ENCODE data around the gene HTATSF1. TPM values are rescaled to one million over a fixed set of nuclear protein-coding genes. Genes with fewer than 3 reads are reported as not detected.

The HTATSF1 gene, protein sequence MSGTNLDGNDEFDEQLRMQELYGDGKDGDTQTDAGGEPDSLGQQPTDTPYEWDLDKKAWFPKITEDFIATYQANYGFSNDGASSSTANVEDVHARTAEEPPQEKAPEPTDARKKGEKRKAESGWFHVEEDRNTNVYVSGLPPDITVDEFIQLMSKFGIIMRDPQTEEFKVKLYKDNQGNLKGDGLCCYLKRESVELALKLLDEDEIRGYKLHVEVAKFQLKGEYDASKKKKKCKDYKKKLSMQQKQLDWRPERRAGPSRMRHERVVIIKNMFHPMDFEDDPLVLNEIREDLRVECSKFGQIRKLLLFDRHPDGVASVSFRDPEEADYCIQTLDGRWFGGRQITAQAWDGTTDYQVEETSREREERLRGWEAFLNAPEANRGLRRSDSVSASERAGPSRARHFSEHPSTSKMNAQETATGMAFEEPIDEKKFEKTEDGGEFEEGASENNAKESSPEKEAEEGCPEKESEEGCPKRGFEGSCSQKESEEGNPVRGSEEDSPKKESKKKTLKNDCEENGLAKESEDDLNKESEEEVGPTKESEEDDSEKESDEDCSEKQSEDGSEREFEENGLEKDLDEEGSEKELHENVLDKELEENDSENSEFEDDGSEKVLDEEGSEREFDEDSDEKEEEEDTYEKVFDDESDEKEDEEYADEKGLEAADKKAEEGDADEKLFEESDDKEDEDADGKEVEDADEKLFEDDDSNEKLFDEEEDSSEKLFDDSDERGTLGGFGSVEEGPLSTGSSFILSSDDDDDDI
- polyA plus RNA-seq (ENCODE audit: insufficient read length in 12 of 12): 100 to 1,000 TPM in 5 of 12 donors, 10 to 100 TPM in 6, not detected in 1; 73.4 to 116 (median 99.3) TPM
- long read RNA-seq, donor 1, transcript HTATSF1-201 (9 exons, 2,775 nt): major isoform, 9 of 25 reads
- long read RNA-seq, donor 1, partial matches to known transcripts: 10 of 25 reads
- long read RNA-seq, donor 1, other reads (novel, unspliced or antisense): 0 of 25 reads
- long read RNA-seq, donor 2, transcript HTATSF1-201 (9 exons, 2,775 nt): major isoform, 16 of 36 reads
- long read RNA-seq, donor 2, transcript HTATSF1-204 (10 exons, 3,019 nt): minor isoform, 10 of 36 reads
- long read RNA-seq, donor 2, partial matches to known transcripts: 5 of 36 reads
- long read RNA-seq, donor 2, other reads (novel, unspliced or antisense): 0 of 36 reads
- long read RNA-seq, donor 3, transcript HTATSF1-201 (9 exons, 2,775 nt): major isoform, 8 of 50 reads
- long read RNA-seq, donor 3, partial matches to known transcripts: 36 of 50 reads
- long read RNA-seq, donor 3, other reads (novel, unspliced or antisense): 0 of 50 reads
- long read RNA-seq, donor 4, transcript HTATSF1-204 (10 exons, 3,019 nt): major isoform, 5 of 15 reads
- long read RNA-seq, donor 4, partial matches to known transcripts: 5 of 15 reads
- long read RNA-seq, donor 4, other reads (novel, unspliced or antisense): 0 of 15 reads
- long read RNA-seq, donor 5, transcript HTATSF1-204 (10 exons, 3,019 nt): minor isoform, 13 of 63 reads
- long read RNA-seq, donor 5, transcript HTATSF1-201 (9 exons, 2,775 nt): major isoform, 20 of 63 reads
- long read RNA-seq, donor 5, partial matches to known transcripts: 24 of 63 reads
- long read RNA-seq, donor 5, other reads (novel, unspliced or antisense): 6 of 63 reads
- long read RNA-seq, donor 6, partial matches to known transcripts: 19 of 30 reads
- long read RNA-seq, donor 6, other reads (novel, unspliced or antisense): 0 of 30 reads
- long read RNA-seq, donor 7, transcript HTATSF1-201 (9 exons, 2,775 nt): major isoform, 5 of 8 reads
- long read RNA-seq, donor 7, partial matches to known transcripts: 0 of 8 reads
- long read RNA-seq, donor 7, other reads (novel, unspliced or antisense): 0 of 8 reads
- long read RNA-seq, donor 8, transcript HTATSF1-201 (9 exons, 2,775 nt): minor isoform, 22 of 59 reads
- long read RNA-seq, donor 8, transcript HTATSF1-204 (10 exons, 3,019 nt): major isoform, 24 of 59 reads
- long read RNA-seq, donor 8, partial matches to known transcripts: 13 of 59 reads
- long read RNA-seq, donor 8, other reads (novel, unspliced or antisense): 0 of 59 reads
- long read RNA-seq, donor 9, transcript HTATSF1-201 (9 exons, 2,775 nt): major isoform, 6 of 10 reads
- long read RNA-seq, donor 9, partial matches to known transcripts: 0 of 10 reads
- long read RNA-seq, donor 9, other reads (novel, unspliced or antisense): 0 of 10 reads
- long read RNA-seq, donor 10, transcript HTATSF1-201 (9 exons, 2,775 nt): major isoform, 17 of 47 reads
- long read RNA-seq, donor 10, partial matches to known transcripts: 25 of 47 reads
- long read RNA-seq, donor 10, other reads (novel, unspliced or antisense): 0 of 47 reads
- long read RNA-seq, donor 11, transcript HTATSF1-204 (10 exons, 3,019 nt): minor isoform, 7 of 27 reads
- long read RNA-seq, donor 11, transcript HTATSF1-201 (9 exons, 2,775 nt): major isoform, 11 of 27 reads
- long read RNA-seq, donor 11, partial matches to known transcripts: 7 of 27 reads
- long read RNA-seq, donor 11, other reads (novel, unspliced or antisense): 0 of 27 reads

GRCh38 chrX:136497556-136498052, at the start of gene HTATSF1:
Gene HTATSF1 (plus strand): TSS chrX:136497592. CDS start chrX:136497685, 93 bp downstream.
- no peak for DNase-seq

- DNase-seq: no peak
Observed at GRCh38 chrX:136447968-136448367, 49.4 kb upstream of the HTATSF1 start.

- DNase-seq: no peak
Observed at GRCh38 chrX:136450050-136450830, 47.2 kb upstream of the HTATSF1 start.

DNA sequence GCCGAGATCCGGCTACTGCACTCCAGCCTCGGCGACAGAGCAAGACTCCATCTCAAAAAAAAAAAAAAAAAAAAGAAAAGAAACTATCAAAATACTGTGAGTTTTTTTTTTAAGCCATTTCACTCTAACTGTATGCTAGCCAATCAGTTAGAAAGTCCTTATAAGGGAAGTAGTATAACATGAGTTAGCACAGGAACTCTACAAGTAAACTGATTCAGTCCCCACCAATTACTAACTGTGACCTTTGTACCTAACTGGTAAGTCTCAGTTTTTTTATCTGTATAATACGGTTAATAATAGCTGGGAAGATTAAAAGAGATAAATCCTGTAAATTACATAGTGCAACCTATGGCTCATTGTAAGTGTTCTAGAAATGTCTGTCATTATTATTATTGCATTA, 44.8 kb upstream of the HTATSF1 start:
- DNase-seq: no peak

DNA sequence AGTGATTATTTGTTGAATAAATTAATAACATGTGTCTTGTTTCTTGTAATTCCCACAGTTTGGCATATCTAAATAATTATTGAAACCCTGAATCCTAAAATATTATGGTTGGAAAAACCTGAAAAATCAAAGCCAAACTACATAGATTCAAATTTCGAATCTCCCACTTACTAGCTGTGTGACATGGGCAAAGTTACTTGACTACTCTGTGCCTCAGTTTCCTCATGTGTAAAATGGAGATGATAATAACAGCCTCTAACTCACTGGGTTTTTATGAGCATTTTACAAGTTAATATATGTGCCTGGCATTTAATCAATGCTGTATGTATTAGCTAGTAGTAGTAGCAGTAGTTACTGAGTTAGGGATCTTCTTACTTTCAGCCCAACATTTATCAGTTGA, 44.3 kb upstream of the HTATSF1 start:
- DNase-seq: no peak

DNA sequence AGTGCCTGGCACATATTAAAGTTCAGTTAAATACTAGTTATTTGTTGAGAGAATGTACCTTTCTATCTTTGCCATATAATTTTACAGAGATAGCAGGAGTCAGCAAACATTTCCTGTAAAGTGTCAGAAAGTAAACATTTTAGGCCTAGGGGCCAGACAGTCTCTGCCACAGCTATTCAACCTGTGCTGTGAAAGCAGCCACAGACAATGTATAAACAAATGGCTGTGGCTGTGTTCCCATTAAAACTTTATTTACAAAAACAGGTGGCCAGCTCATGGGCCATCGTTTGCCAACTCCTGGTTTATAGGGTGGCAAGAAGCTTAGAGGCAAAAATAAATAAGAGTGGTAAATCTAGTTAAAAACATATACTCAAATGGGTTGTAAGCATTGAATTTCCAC, 43.6 kb upstream of the HTATSF1 start:
- no peak for DNase-seq

GRCh38 chrX:136456133-136456532, 41.3 kb upstream of the HTATSF1 start:
- DNase-seq: no peak

- DNase-seq: no peak
Observed at GRCh38 chrX:136457303-136457917, 40.0 kb upstream of the HTATSF1 start.

GRCh38 chrX:136464589-136464988, 32.8 kb upstream of the HTATSF1 start:
- no peak for DNase-seq

DNA sequence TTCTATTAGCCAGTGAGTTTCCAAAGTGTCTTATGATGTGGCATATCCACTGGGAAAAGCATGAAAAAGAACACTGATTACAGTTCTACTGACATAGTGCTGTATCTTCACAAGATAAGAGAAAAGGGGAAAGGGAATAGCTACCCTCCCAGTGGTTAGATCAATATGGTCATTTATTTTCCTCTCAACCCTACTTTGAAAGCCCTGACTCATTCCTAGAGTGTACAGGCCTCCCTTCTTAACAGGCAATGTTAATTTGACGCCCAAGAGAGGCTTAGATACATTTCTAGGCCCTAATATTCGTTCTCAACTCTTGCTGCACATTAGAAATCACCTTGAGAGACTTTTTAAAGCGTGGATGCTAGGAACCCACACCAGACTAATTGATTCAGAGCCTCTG, 30.1 kb upstream of the HTATSF1 start:
- DNase-seq: no peak

DNA sequence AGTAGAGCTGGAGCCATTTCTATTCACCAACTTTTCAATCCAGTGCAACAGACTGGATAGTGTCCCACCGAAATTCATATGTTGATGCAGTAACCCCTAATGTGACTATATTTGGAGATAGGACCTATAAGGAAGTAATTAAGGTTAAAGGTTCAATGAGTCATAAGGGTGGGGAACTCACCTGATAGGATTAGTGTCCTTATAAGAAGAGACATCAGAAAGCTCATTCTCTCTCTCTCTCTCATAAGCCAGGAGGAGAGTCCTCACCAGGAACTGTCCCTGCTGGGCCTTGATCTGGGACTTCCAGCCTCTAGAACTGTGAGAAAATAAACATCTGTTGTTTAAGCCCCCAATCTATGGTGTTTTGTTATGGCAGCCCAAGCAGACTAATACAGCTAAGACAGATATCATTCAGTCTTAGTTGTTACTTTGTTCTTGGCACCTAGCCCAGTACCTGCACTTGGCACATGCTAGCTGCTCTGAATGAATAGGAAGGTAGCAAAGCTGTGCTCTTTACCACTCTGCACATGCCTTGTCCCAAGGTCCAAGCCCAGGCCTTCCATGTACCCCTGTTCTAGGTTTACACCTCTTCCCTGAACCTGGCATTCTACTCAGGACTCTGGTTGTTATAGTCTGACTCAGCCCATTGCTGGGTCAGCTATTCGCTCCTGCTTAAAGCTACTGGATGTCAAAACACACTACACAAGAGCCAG, 28.8 kb upstream of the HTATSF1 start:
- no peak for DNase-seq

GRCh38 chrX:136473663-136474062, 23.7 kb upstream of the HTATSF1 start:
- no peak for DNase-seq

- no peak for DNase-seq
Observed at GRCh38 chrX:136475236-136475635, 22.2 kb upstream of the HTATSF1 start.

DNA sequence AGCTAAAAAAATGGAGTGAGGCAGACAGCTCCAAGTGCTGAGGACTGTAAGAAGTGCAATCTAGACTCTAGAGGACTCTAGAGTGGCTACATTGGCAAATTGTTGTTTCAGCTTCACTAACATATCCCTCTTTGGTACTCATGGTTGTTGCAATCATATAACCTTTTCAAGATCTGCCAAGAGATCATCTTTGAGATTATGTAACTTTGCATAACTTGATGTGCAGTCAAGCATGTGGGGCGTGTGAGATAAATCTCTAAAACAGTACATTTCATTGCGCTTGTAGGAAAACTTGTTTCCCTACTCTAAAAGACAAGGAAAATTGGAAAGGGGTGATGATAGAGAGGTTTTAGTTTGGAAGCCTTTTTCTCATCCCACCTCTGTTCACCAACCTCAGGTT, 20.9 kb upstream of the HTATSF1 start:
- no peak for DNase-seq

DNA sequence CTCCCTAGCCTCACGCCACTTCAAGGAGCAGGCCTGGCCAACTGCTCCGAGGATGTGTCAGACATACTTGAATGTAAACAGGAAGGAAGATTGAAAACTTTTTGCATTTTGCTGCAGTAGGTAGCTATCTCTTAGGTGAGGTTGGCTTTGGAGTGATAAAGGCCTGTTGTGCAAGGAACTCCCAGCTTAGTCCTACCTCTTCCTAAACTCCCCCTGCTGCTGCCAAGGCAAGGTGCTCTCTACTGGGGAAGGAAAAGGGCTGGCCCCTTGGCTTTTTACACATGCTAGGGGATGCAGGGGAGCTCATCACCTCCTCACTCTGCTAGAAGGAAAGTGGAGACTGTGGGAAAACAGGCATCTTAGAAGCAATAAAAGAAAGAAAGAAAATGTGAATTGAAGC, 20.4 kb upstream of the HTATSF1 start:
- DNase-seq: no peak

DNA sequence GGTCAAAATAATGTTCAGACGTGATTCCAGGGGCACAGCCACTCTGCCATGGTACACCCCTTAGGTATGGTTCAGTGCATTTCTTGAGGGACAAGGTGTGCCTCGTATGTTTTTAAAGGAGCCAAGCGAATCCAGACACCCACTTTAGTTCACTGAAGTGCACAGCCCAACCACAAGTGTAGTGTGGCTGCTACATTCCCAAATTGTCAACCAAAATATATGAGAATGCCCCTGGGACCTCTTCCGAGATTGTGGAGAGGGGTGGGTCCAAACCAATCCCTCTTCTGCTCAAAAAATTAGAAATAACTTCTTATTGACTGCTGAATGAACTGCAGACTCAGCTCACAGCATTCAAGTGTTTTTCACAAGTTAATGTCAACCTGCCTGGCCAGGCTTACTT, 17.0 kb upstream of the HTATSF1 start:
- no peak for DNase-seq

DNA sequence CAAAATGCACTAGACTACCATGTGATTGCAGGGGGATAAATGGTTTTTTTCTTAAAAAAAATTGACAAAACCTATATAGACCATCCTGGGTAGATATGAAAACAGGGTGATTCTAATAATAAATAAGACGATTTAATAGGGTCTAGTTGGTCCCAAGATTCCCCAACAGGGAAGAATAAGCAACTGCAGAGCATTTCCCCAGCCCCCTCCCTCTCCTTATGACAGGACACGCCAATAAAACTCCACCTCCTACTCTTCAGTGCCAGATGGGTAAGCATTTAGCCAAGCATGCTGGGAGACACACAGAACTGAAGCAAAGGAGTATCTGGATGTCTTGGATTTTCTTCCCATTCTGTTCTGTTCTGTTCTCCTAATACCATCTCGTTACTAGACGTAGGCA, 9.7 kb upstream of the HTATSF1 start, which contains the start of gene BRS3:
Gene BRS3 (plus strand): TSS at position 301 of the 400 bp plus-strand sequence. CDS start 168 bp downstream, outside the sequence.
- DNase-seq: no peak

Data from muscle of arm (tissue), 14 donors.